ENCODE data around the gene MED31. TPM values are rescaled to one million over a fixed set of nuclear protein-coding genes. Genes with fewer than 3 reads are reported as not detected.

MED31 gene
- total and polyA plus RNA-seq, 12 donors: 8.4 to 18.6 (median 14.6) TPM

- Histone ChIP-seq H3K4me3 (no peak overlapping the region), H3K36me3 (peaks cover 0 to 94% (median 33%) of the 10 kb centered on the region in 9 donors), H3K4me1 (peaks cover 0 to 16% (median 0%) of the 10 kb centered on the region in 9 donors), H3K27me3 (no peaks in the 10 kb centered on the region), H3K27ac (no peak overlapping the region), H3K9me3 (no peaks in the 10 kb centered on the region)
- 72 to 81% methylated on average over 3 of the region's 3 CpGs for WGBS, 2 donors
- DNase-seq: peak in 1 of 2 donors; percentile 19
- no peak for TF ChIP-seq CTCF (IDR thresholded peaks at IDR 0.05)
- intact Hi-C loops (cut with DNase I): loop anchor here in 1 of 10 donors (10.0 kb wide), 2 partner anchors 61 to 129 kb away; no protein-coding TSS in a partner anchor
- no peak for ATAC-seq
Measured at GRCh38 chr17:6603744-6604325, 47.6 kb downstream of the MED31 start.

- DNase-seq: no peak
- no peak overlapping the region for H3K27ac ChIP-seq
- ATAC-seq: no peak
- TF ChIP-seq CTCF (IDR thresholded peaks at IDR 0.05): no peak
- H3K4me1 ChIP-seq: peaks cover 0 to 29% (median 3%) of the 10 kb centered on the region in 9 donors
- 92 to 94% methylated on average over 2 of the region's 2 CpGs for WGBS, 2 donors
- H3K9me3 ChIP-seq: no peaks in the 10 kb centered on the region
- H3K27me3 ChIP-seq: no peaks in the 10 kb centered on the region
- H3K36me3 ChIP-seq: peaks cover 0 to 93% (median 19%) of the 10 kb centered on the region in 9 donors
- intact Hi-C loops (cut with DNase I): loop anchor here in 1 of 10 donors (10.0 kb wide), 2 partner anchors 63 to 127 kb away; no protein-coding TSS in a partner anchor
- no peak overlapping the region for H3K4me3 ChIP-seq
Measured at GRCh38 chr17:6602141-6602540, 49.3 kb downstream of the MED31 start.

GRCh38 chr17:6599364-6599763 lies 52.0 kb downstream of the MED31 start:
- Histone ChIP-seq H3K27me3 (no peaks in the 10 kb centered on the region), H3K4me1 (peaks cover 0 to 29% (median 3%) of the 10 kb centered on the region in 9 donors), H3K9me3 (no peaks in the 10 kb centered on the region), H3K27ac (peak overlapping the region in 1 of 10 donors; percentile 69), H3K36me3 (peaks cover 0 to 93% (median 27%) of the 10 kb centered on the region in 9 donors), H3K4me3 (no peak overlapping the region)
- DNase-seq: no peak
- intact Hi-C loops (cut with DNase I): no loop called here
- ATAC-seq: peak in 7 of 8 donors; percentile 28 to 75 (median 56)
- TF ChIP-seq CTCF (IDR thresholded peaks at IDR 0.05): no peak

GRCh38 chr17:6597727-6598126 lies 53.7 kb downstream of the MED31 start:
- no peaks in the 10 kb centered on the region for H3K9me3 ChIP-seq
- intact Hi-C loops (cut with DNase I): no loop called here
- H3K36me3 ChIP-seq: peaks cover 0 to 99% (median 33%) of the 10 kb centered on the region in 9 donors
- peak overlapping the region in 1 of 10 donors; percentile 54 for H3K27ac ChIP-seq
- 95 to 97% methylated on average over 1 of the region's 1 CpG for WGBS, 2 donors
- no peak for ATAC-seq
- no peak for TF ChIP-seq CTCF (IDR thresholded peaks at IDR 0.05)
- H3K27me3 ChIP-seq: no peaks in the 10 kb centered on the region
- peaks cover 0 to 29% (median 3%) of the 10 kb centered on the region in 9 donors for H3K4me1 ChIP-seq
- H3K4me3 ChIP-seq: no peak overlapping the region
- no peak for DNase-seq
